LHCN-M2 (cell line): Measurements from ENCODE around the gene STK17A. TPM values are rescaled to one million over a fixed set of nuclear protein-coding genes. Genes with fewer than 3 reads are reported as not detected.
"Not testable (repeated sequence)": the region's sequence is repeated elsewhere in the genome, so short reads cannot be mapped to it uniquely, and the experiment has no call there.

ENCODE experiments used
- DNase-seq: peaks from one replicate; pipeline ENCODE4 v3.0.0-alpha.2; 2012; ENCODE audit warnings: low read depth
- total RNA-seq: library from RNA; depleted of rRNA; stranded (reverse); fragments of >200 nt; gene quantifications from 2 replicates; pipeline ENCODE4 v1.2.3, GENCODE V29; 2014; rRNA removed

The STK17A gene
- total RNA-seq, 1 experiment from 2014 or later, result 42.1 TPM

- no peak for DNase-seq
These were observed 74.1 kb downstream of the STK17A start for GRCh38 chr7:43656997-43657396.

- DNase-seq, result peak; percentile 90
These were observed 76.0 kb downstream of the STK17A start for GRCh38 chr7:43658718-43659548.

- DNase-seq, result no peak
These were observed 76.6 kb downstream of the STK17A start for GRCh38 chr7:43659549-43659896.

- DNase-seq, result no peak
These were observed 77.2 kb downstream of the STK17A start for GRCh38 chr7:43660141-43660540.

- DNase-seq, result no peak
These were observed 81.8 kb downstream of the STK17A start for GRCh38 chr7:43664681-43665080.

GRCh38 chr7:43666938-43667337, 84.0 kb downstream of the STK17A start:
- peak; percentile 43 for DNase-seq

GRCh38 chr7:43668035-43668434, 85.1 kb downstream of the STK17A start:
- no peak for DNase-seq

GRCh38 chr7:43669286-43670081, 86.6 kb downstream of the STK17A start:
- DNase-seq, result no peak

GRCh38 chr7:43671521-43671920, 88.6 kb downstream of the STK17A start:
- no peak for DNase-seq

- DNase-seq, result not testable (repeated sequence)
These were observed 90.5 kb downstream of the STK17A start for GRCh38 chr7:43673243-43673976.

- peak; percentile 91 for DNase-seq
These were observed 91.9 kb downstream of the STK17A start for GRCh38 chr7:43674559-43675436.

Other genes with a start within 250 kb of the STK17A start
- 68.2 and 74.1 TPM in 2 replicates for gene COA1, start 146.4 kb downstream of the STK17A start, total RNA-seq
- 30.7 and 38.5 TPM in 2 replicates for gene BLVRA, start 175.6 kb downstream of the STK17A start, total RNA-seq